ENCODE measurements around the gene BCL7A.

DNA sequence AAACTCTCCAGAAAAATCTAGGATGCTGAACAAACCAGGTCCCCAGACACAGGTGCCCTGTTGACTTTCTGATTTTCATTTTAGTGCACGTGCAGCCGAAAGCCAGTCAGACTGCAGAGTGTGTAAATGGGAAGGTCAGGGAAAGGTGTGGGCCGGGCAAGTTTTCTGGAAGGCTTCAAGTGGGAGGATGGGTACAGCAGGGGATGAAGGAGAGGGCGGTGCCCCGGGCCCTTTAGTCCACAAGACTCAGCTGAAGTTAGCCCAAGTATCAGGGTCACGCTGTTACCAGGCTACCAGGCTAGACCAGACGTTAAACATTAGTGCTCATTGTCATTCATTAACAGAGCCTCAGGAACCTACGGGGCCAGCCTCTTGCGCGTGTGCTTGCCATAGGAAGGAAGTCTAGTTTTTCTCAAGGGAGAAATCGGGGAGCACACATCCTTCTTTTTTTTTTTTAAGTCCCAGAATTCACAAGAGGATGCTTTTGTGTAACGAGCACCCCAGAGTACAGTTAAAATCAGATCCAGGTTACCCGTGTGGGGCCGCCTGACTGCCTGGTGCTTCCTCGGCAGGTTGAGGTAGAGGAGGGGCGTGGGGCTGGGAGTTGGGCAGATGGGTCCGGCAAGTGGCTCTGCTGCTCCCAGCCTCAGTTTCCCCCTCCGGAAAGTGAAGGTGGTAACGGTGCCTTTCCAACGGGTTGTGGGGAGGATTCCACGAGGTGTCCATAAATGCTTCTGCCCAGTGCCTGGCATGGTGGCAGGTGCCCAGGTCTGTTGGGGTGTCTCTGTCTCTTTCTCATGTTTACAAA, 19.1 kb downstream of the BCL7A start:
- TF ChIP-seq, protein P1, sequence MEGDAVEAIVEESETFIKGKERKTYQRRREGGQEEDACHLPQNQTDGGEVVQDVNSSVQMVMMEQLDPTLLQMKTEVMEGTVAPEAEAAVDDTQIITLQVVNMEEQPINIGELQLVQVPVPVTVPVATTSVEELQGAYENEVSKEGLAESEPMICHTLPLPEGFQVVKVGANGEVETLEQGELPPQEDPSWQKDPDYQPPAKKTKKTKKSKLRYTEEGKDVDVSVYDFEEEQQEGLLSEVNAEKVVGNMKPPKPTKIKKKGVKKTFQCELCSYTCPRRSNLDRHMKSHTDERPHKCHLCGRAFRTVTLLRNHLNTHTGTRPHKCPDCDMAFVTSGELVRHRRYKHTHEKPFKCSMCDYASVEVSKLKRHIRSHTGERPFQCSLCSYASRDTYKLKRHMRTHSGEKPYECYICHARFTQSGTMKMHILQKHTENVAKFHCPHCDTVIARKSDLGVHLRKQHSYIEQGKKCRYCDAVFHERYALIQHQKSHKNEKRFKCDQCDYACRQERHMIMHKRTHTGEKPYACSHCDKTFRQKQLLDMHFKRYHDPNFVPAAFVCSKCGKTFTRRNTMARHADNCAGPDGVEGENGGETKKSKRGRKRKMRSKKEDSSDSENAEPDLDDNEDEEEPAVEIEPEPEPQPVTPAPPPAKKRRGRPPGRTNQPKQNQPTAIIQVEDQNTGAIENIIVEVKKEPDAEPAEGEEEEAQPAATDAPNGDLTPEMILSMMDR (conservative IDR thresholded peaks at IDR 0.05; ENCODE audit: low read length) = no peak
- no peak for TF ChIP-seq EZH2phosphoT487 (IDR thresholded peaks at IDR 0.05; ENCODE audit: borderline replicate concordance)
